GM23248 (cell line): ENCODE data around the gene DOK4. TPM values are rescaled to one million over a fixed set of nuclear protein-coding genes. Genes with fewer than 3 reads are reported as not detected.

ENCODE experiments used
- DNase-seq: peaks from one replicate; pipeline ENCODE4 v3.0.0-alpha.2; 2015
- H2AFZ ChIP-seq: fragments of 200-600 bp; sonication (generic); 2 replicates; pipeline ENCODE4 v1.6.1; 2016; ENCODE audit warnings: antibody characterized with exemption
- H3F3A ChIP-seq: fragments of 200-600 bp; sonication (generic); 2 replicates; pipeline ENCODE4 v1.6.1; 2016; ENCODE audit warnings: mild to moderate bottlenecking, antibody characterized with exemption, mixed run types; ENCODE audit not compliant: insufficient read depth
- H3K27ac ChIP-seq: fragments of 200-600 bp; sonication (generic); 2 replicates; pipeline ENCODE4 v1.5.1; 2016; ENCODE audit warnings: mild to moderate bottlenecking
- H3K27me3 ChIP-seq: fragments of 200-600 bp; sonication (generic); replicated peaks from 2 replicates; pipeline ENCODE4 v1.6.1; 2016; ENCODE audit warnings: mild to moderate bottlenecking; ENCODE audit not compliant: insufficient read depth
- H3K36me3 ChIP-seq: fragments of 200-600 bp; sonication (generic); 2 replicates; pipeline ENCODE4 v1.6.1; 2016; ENCODE audit warnings: low read depth, mild to moderate bottlenecking
- H3K4me1 ChIP-seq: fragments of 200-600 bp; sonication (generic); 2 replicates; pipeline ENCODE4 v1.6.1; 2016; ENCODE audit warnings: mild to moderate bottlenecking; ENCODE audit not compliant: insufficient read depth
- H3K4me2 ChIP-seq: fragments of 200-600 bp; sonication (generic); one replicate; pipeline ENCODE4 v1.6.1; 2016; ENCODE audit warnings: mild to moderate bottlenecking; ENCODE audit not compliant: unreplicated experiment
- H3K4me3 ChIP-seq: fragments of 200-600 bp; sonication (generic); 2 replicates; pipeline ENCODE4 v1.5.1; 2016; ENCODE audit warnings: mild to moderate bottlenecking
- H3K79me2 ChIP-seq: fragments of 200-600 bp; sonication (generic); 2 replicates; pipeline ENCODE4 v1.6.1; 2016; ENCODE audit warnings: mild to moderate bottlenecking; ENCODE audit not compliant: insufficient read depth
- H3K9ac ChIP-seq: fragments of 200-600 bp; sonication (generic); 2 replicates; pipeline ENCODE4 v1.6.1; 2016; ENCODE audit warnings: mild to moderate bottlenecking
- H3K9me2 ChIP-seq: fragments of 200-600 bp; sonication (generic); 2 replicates; pipeline ENCODE4 v1.6.1; 2016; ENCODE audit warnings: mixed run types, mild to moderate bottlenecking, moderate library complexity; ENCODE audit not compliant: insufficient read depth
- H3K9me3 ChIP-seq: fragments of 200-600 bp; sonication (generic); one replicate; pipeline ENCODE4 v1.6.1; 2017; ENCODE audit warnings: low read depth
- H4K20me1 ChIP-seq: fragments of 200-600 bp; sonication (generic); 2 replicates; pipeline ENCODE4 v1.6.0; 2016; ENCODE audit not compliant: insufficient read depth
- EZH2 ChIP-seq: fragments of 200-600 bp; sonication (generic); IDR thresholded peaks from 2 replicates; pipeline ENCODE4 v1.6.1; 2018; ENCODE audit warnings: antibody characterized with exemption, mild to moderate bottlenecking; ENCODE audit not compliant: insufficient read depth, poor library complexity, severe bottlenecking
- EZH2phosphoT487 ChIP-seq: fragments of 200-600 bp; sonication (generic); IDR thresholded peaks from 2 replicates; pipeline ENCODE4 v1.6.1; 2018; ENCODE audit warnings: antibody characterized with exemption, moderate library complexity, mild to moderate bottlenecking, low read depth; ENCODE audit not compliant: insufficient read depth
- WGBS, 2 experiments: methylation state at CpG; one replicate each; pipeline ENCODE4 v1.1.6; 2015 to 2017; ENCODE audit warnings: low lambda C conversion rate in 2 of 2, low coverage in 1 of 2; ENCODE audit errors: missing lambda C conversion rate in 2 of 2; 5-methylcytosine and 5-hydroxymethylcytosine counted together
- in situ Hi-C: fragments of 300-500 bp; cut with MboI; formaldehyde crosslinking; loops from 2 replicates; pipeline ENCODE4 v1.15.0; 2020
- polyA plus RNA-seq: library from polyadenylated mRNA; unstranded; fragments of >200 nt; fragmentation: Nextera tagmentation; extraction: Ambion mirVana; gene quantifications from 2 replicates; pipeline ENCODE4 v1.2.1, GENCODE V29; 2016
- total RNA-seq: library from RNA; depleted of rRNA; stranded (reverse); fragments of >200 nt; shearing (Covaris generic); gene quantifications from 2 replicates; pipeline ENCODE4 v1.2.3, GENCODE V29; 2014

Gene DOK4
- total and polyA plus RNA-seq, 2 experiments from 2014 or later, result 44.6 to 60.5 TPM

DNA sequence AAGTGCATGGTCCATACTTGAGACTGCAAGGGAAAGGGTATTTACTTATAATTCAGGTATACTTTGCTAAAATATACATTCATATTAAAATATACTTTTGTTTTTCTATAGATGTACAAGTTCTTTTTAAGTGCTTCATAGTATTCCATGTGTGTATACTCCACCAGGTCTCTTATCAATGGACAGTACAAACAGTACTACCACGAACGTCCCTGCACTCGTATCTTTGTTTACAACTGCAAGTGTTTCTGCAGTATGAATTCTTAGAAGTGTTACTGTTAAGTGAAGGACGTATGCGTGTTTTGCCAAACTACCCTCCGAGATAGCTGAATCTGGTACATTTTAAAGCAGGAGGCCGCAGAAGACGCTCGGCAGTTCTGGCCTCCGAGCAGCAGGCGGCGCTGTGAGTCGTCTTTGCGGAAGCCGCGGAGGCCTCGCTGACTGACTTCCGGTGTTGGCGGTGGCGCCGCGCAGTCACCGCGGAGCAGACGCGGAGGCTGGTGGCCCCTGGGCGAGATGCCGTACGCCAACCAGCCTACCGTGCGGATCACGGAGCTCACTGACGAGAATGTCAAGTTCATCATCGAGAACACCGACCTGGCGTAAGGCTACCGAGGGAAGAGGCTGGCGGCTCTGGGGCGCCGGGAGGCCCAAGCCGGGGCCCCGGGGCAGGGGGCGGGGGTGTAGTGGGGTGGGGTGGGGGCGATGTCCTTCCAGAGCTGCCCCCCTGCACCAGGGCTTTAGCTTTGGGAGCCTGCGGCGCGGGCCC is 23.9 kb downstream of the DOK4 start, which contains the start of gene POLR2C:
TSS of gene POLR2C (plus strand) at position 471 of the 769 bp plus-strand sequence. CDS start at position 517, 46 bp downstream.
- peak; percentile 91 for DNase-seq
- Histone ChIP-seq H3K4me3 (peak within 1 kb of the TSS; percentile 83), H3K9me2 (no peaks in the 10 kb centered on the region), H3K9me3 (no peaks in the 10 kb centered on the region), H3K27me3 (no peaks in the 10 kb centered on the region), H2AFZ (no peak within 1 kb of the TSS; the same call in 1 of the 2 replicates), H3K4me2 (peak within 1 kb of the TSS; percentile 92), H3K79me2 (peaks cover 44% of the 10 kb centered on the region), H3K4me1 (peaks cover 12% of the 10 kb centered on the region), H3K9ac (peak within 1 kb of the TSS; percentile 85), H4K20me1 (no peaks in the 10 kb centered on the region; the same call in 1 of the 2 replicates), H3F3A (peaks cover 18% of the 10 kb centered on the region; the same call in 1 of the 2 replicates), H3K27ac (peak within 1 kb of the TSS; percentile 48), H3K36me3 (peaks cover 21% of the 10 kb centered on the region; the same call in 1 of the 2 replicates)
- in situ Hi-C loops, result no loop called here
- no peak for TF ChIP-seq EZH2phosphoT487
- no peak for TF ChIP-seq EZH2
- WGBS, 2 experiments, result 1% methylated on average over 26 to 46 of the region's 47 CpGs

DNA sequence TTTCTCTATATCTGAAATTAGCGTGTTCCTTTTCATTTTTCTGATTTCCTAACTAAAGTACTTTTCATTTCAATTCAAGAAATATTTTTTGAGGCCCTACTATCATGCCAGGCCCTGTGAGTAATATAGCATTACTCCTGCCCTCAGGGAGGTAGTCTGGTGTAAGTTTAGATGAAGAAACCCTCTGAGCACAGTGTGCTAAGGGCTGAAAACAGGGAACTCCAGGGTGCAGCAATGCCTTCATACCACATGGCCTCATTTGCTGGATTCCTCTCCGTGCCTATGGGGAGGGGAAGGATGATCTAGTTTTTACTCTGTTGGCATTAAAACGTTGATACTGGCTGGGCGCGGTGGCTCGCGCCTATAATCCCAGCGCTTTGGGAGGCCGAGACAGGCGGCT is 34.3 kb downstream of the DOK4 start:
- no peak for DNase-seq
- no peaks in the 10 kb centered on the region for H3K4me1 ChIP-seq
- H3K79me2 ChIP-seq, result peaks cover 20% of the 10 kb centered on the region
- H3K4me3 ChIP-seq, result no peak overlapping the region
- no peaks in the 10 kb centered on the region for H3F3A ChIP-seq
- no peak overlapping the region for H3K27ac ChIP-seq
- no peak overlapping the region for H3K9ac ChIP-seq
- no peak overlapping the region for H3K4me2 ChIP-seq
- TF ChIP-seq EZH2phosphoT487, result no peak
- TF ChIP-seq EZH2, result no peak
- no peaks in the 10 kb centered on the region for H3K27me3 ChIP-seq
- H2AFZ ChIP-seq, result no peak overlapping the region
- H3K36me3 ChIP-seq, result peaks cover 25% of the 10 kb centered on the region
- H3K9me3 ChIP-seq, result no peaks in the 10 kb centered on the region
- WGBS, 2 experiments, result 93 to 94% methylated on average over 10 of the region's 10 CpGs
- H4K20me1 ChIP-seq, result no peaks in the 10 kb centered on the region
- in situ Hi-C loops, result no loop called here
- no peaks in the 10 kb centered on the region for H3K9me2 ChIP-seq

DNA sequence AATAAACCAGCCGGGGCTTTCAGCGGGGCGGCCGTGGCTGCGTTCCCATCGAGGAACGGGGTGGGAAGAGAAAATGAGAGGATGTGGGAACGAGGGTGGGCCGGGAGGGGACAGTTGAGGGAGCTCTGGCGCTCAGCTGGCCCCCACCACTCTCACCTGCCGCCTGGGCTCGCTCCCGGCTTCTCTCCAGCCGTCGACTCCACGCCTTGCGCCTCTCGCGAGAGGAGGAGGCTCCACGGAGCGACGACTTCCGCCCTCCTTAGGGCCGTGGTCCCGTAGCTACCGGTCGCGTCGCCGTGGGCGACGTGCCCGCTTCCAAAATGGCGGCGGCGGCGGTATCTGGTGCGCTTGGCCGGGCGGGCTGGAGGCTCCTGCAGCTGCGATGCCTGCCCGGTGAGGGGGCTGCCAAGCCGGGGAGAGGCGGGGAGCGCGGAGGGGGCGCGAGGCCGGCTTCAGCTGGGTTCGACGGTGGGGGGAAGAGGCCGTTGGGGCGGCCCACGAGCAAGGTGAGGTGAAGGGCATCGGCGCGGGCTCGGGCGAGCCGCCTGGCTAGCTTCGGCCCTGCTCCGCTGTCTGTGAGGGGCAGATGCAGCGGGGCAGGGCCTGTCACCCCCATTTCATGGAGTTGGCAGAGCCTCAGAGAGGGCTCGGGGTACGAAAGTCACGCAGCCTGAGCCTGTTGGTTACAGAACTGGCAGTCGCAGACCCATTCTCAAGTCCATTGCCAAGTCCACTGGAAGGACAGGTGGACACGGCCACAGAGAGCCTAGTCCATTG is 38.9 kb downstream of the DOK4 start, which contains the start of the genes CIAPIN1 and COQ9:
TSS of gene CIAPIN1 (minus strand) at position 200 of the 777 bp plus-strand sequence. CDS start 6,457 bp downstream, outside the sequence.
TSS of gene COQ9 (plus strand) at position 294 of the 777 bp plus-strand sequence. CDS start at position 321, 27 bp downstream.
- Histone ChIP-seq H3K9ac (peak within 1 kb of the TSS; percentile 96), H3K79me2 (peaks cover 66% of the 10 kb centered on the region), H4K20me1 (no peaks in the 10 kb centered on the region; the same call in 1 of the 2 replicates), H3K9me3 (no peaks in the 10 kb centered on the region), H3K4me2 (peak within 1 kb of the TSS; percentile 97), H3K4me1 (peaks cover 4% of the 10 kb centered on the region), H3K9me2 (no peaks in the 10 kb centered on the region), H3K27me3 (no peaks in the 10 kb centered on the region), H2AFZ (peak within 1 kb of the TSS; percentile 94), H3K36me3 (peaks cover 9% of the 10 kb centered on the region), H3K27ac (peak within 1 kb of the TSS; percentile 49), H3K4me3 (peak within 1 kb of the TSS; percentile 92), H3F3A (peaks cover 4% of the 10 kb centered on the region; the same call in 1 of the 2 replicates)
- DNase-seq, result peak; percentile 98
- 0 to 1% methylated on average over 45 to 60 of the region's 68 CpGs for WGBS, 2 experiments
- TF ChIP-seq EZH2phosphoT487, result no peak
- TF ChIP-seq EZH2, result no peak
- in situ Hi-C loops, result no loop called here
